ENCODE measurements around the gene PRDM13. TPM values are rescaled to one million over a fixed set of nuclear protein-coding genes. Genes with fewer than 3 reads are reported as not detected.

The PRDM13 gene
- total and polyA plus RNA-seq, 9 of the 15 experiments (the other 6 are each of a cell fraction or from before 2014, with no cell fraction given) = not detected

GRCh38 chr6:99603421-99604165 is 3.0 kb upstream of the PRDM13 start (continued):
- no peak for TF ChIP-seq BCLAF1 (IDR thresholded peaks at IDR 0.05; ENCODE audit: borderline replicate concordance in 1 of 2, control insufficient read depth in 1 of 2, low read depth in 2 of 2, low read length in 1 of 2)
- peak; percentile 33 for TF ChIP-seq CTCFL (IDR thresholded peaks at IDR 0.05; ENCODE audit: borderline replicate concordance, insufficient read depth, low read depth, low read length, poor library complexity, severe bottlenecking)
- no peak for TF ChIP-seq TCF7 (IDR thresholded peaks at IDR 0.05; ENCODE audit: borderline replicate concordance)
- no peak for TF ChIP-seq NONO (IDR thresholded peaks at IDR 0.05; ENCODE audit: low read depth in 2 of 2, low read length in 1 of 2)
- no peak for TF ChIP-seq ZBTB17 (CRISPR knock-in tag; IDR thresholded peaks at IDR 0.05)
- no peak for TF ChIP-seq ETS1 (conservative IDR thresholded peaks at IDR 0.05; ENCODE audit: control insufficient read depth, low read depth, low read length)
- no peak for TF ChIP-seq TEAD4 (IDR thresholded peaks at IDR 0.05; ENCODE audit: low read length)
- TF ChIP-seq TEAD4 (CRISPR knock-in tag; IDR thresholded peaks at IDR 0.05; ENCODE audit: borderline replicate concordance) = 0 out of 2 replicates have a peak, but pooled peaks have one; percentile 30
- no peak for TF ChIP-seq ZNF239 (CRISPR knock-in tag; IDR thresholded peaks at IDR 0.05)
- no peak for TF ChIP-seq SRF (CRISPR knock-in tag; IDR thresholded peaks at IDR 0.05)
- no peak for TF ChIP-seq STAT6 (CRISPR knock-in tag; IDR thresholded peaks at IDR 0.05)
- TF ChIP-seq NCOA2 (IDR thresholded peaks at IDR 0.05; ENCODE audit: partially characterized antibody in 2 of 2) = no peak
- no peak for TF ChIP-seq ZNF780A (CRISPR knock-in tag; IDR thresholded peaks at IDR 0.05)
- no peak for TF ChIP-seq ZNF384 (IDR thresholded peaks at IDR 0.05; ENCODE audit: low read depth, low read length)
- TF ChIP-seq SAFB (IDR thresholded peaks at IDR 0.05; ENCODE audit: borderline replicate concordance, low read depth, low read length) = no peak
- peak; percentile 69 for TF ChIP-seq MAX (CRISPR knock-in tag; IDR thresholded peaks at IDR 0.05)

Measured in K562 (cell line).